Hepatocyte (in vitro differentiated cells): ENCODE measurements around the gene KLHL8. TPM values are rescaled to one million over a fixed set of nuclear protein-coding genes. Genes with fewer than 3 reads are reported as not detected.

ENCODE experiments used
- DNase-seq: peaks from one replicate; pipeline ENCODE4 v3.0.0-alpha.2; 2016; ENCODE audit warnings: low spot score
- H2AFZ ChIP-seq: fragments of 200-600 bp; sonication (generic); 2 replicates; pipeline ENCODE4 v1.6.0; 2016; ENCODE audit warnings: antibody characterized with exemption, mild to moderate bottlenecking
- H3K27ac ChIP-seq: fragments of 200-600 bp; sonication (generic); 2 replicates; pipeline ENCODE4 v1.5.1; 2016; ENCODE audit warnings: mild to moderate bottlenecking
- H3K27me3 ChIP-seq: fragments of 200-600 bp; sonication (generic); 2 replicates; pipeline ENCODE4 v1.6.1; 2016
- H3K36me3 ChIP-seq: fragments of 200-600 bp; sonication (generic); replicated peaks from 2 replicates; pipeline ENCODE4 v1.5.1; 2016; ENCODE audit warnings: low read depth; ENCODE audit not compliant: insufficient read depth
- H3K4me1 ChIP-seq: fragments of 200-600 bp; sonication (generic); 2 replicates; pipeline ENCODE4 v1.5.1; 2016; ENCODE audit warnings: mild to moderate bottlenecking, moderate library complexity; ENCODE audit not compliant: insufficient read depth
- H3K4me2 ChIP-seq: fragments of 200-600 bp; sonication (generic); 2 replicates; pipeline ENCODE4 v1.6.0; 2016
- H3K4me3 ChIP-seq: fragments of 200-600 bp; sonication (generic); 2 replicates; pipeline ENCODE4 v1.5.1; 2016; ENCODE audit warnings: mild to moderate bottlenecking
- H3K79me2 ChIP-seq: fragments of 200-600 bp; sonication (generic); 2 replicates; pipeline ENCODE4 v1.6.0; 2017; ENCODE audit warnings: mild to moderate bottlenecking
- H3K9me2 ChIP-seq: fragments of 200-600 bp; sonication (generic); replicated peaks from 2 replicates; pipeline ENCODE4 v1.6.0; 2017; ENCODE audit warnings: mild to moderate bottlenecking; ENCODE audit not compliant: insufficient read depth
- H3K9me3 ChIP-seq: fragments of 200-600 bp; sonication (generic); 2 replicates; pipeline ENCODE4 v1.5.1; 2016; ENCODE audit warnings: low read depth, mild to moderate bottlenecking
- H4K20me1 ChIP-seq: fragments of 200-600 bp; sonication (generic); 2 replicates; pipeline ENCODE4 v1.6.0; 2016; ENCODE audit warnings: mild to moderate bottlenecking; ENCODE audit not compliant: insufficient read depth, poor library complexity, severe bottlenecking
- EZH2 ChIP-seq: fragments of 200-600 bp; sonication (generic); IDR thresholded peaks from 2 replicates; pipeline ENCODE4 v1.6.1; 2016; ENCODE audit warnings: antibody characterized with exemption, mild to moderate bottlenecking, borderline replicate concordance
- EZH2phosphoT487 ChIP-seq: fragments of 200-600 bp; sonication (generic); IDR thresholded peaks from one replicate; pipeline ENCODE4 v1.6.1; 2018; ENCODE audit warnings: antibody characterized with exemption, mild to moderate bottlenecking, low read depth, moderate library complexity; ENCODE audit not compliant: unreplicated experiment, severe bottlenecking
- WGBS: methylation state at CpG from one replicate; pipeline ENCODE4 v1.1.6; 2016; ENCODE audit warnings: low lambda C conversion rate; ENCODE audit errors: missing lambda C conversion rate; 5-methylcytosine and 5-hydroxymethylcytosine counted together
- polyA plus RNA-seq: library from polyadenylated mRNA; unstranded; fragments of >200 nt; fragmentation: Nextera tagmentation; extraction: Ambion mirVana; gene quantifications from 2 replicates; pipeline ENCODE4 v1.2.1, GENCODE V29; 2016
- total RNA-seq: library from RNA; depleted of rRNA; stranded (reverse); fragments of >200 nt; gene quantifications from 2 replicates; pipeline ENCODE4 v1.2.3, GENCODE V29; 2014
- TF ChIP-seq, protein P1 (sequence below): fragments of 200-600 bp; sonication (generic); IDR thresholded peaks from 2 replicates; pipeline ENCODE4 v1.5.1; 2016; ENCODE audit warnings: antibody characterized with exemption, mild to moderate bottlenecking; ENCODE audit not compliant: poor library complexity

KLHL8 gene
- total and polyA plus RNA-seq, 2 experiments from 2014 or later, result 10.0 to 23.9 TPM

DNA sequence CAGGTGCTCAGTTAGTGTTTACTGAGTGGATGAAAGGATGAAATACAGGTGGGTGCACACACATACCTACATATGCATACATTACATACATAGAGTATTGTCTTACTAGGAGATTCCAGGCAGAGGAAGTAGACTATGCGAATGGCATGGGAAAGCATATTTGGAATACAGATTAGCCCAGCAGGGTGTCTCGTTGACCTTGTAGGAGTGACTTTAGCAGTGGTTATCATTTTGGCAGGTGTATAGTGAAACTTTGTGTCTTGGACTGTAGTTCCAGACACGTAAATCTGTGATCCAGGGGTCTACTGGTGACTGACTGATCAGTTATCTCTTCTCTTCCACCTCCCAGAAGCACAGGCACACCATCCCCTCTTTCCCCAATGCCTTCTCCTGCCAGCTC lies 86.3 kb downstream of the KLHL8 start:
- no peaks in the 10 kb centered on the region for H3K4me1 ChIP-seq
- 77% methylated on average over 3 of the region's 3 CpGs for WGBS
- DNase-seq, result no peak
- no peak overlapping the region for H3K4me2 ChIP-seq
- no peaks in the 10 kb centered on the region for H4K20me1 ChIP-seq
- H2AFZ ChIP-seq, result no peak overlapping the region
- peaks cover 10% of the 10 kb centered on the region for H3K36me3 ChIP-seq
- no peaks in the 10 kb centered on the region for H3K9me2 ChIP-seq
- no peaks in the 10 kb centered on the region for H3K27me3 ChIP-seq
- H3K79me2 ChIP-seq, result no peaks in the 10 kb centered on the region
- H3K9me3 ChIP-seq, result no peaks in the 10 kb centered on the region
- no peak overlapping the region for H3K4me3 ChIP-seq
- TF ChIP-seq EZH2 (no peak), EZH2phosphoT487 (no peak)
- TF ChIP-seq, protein P1, sequence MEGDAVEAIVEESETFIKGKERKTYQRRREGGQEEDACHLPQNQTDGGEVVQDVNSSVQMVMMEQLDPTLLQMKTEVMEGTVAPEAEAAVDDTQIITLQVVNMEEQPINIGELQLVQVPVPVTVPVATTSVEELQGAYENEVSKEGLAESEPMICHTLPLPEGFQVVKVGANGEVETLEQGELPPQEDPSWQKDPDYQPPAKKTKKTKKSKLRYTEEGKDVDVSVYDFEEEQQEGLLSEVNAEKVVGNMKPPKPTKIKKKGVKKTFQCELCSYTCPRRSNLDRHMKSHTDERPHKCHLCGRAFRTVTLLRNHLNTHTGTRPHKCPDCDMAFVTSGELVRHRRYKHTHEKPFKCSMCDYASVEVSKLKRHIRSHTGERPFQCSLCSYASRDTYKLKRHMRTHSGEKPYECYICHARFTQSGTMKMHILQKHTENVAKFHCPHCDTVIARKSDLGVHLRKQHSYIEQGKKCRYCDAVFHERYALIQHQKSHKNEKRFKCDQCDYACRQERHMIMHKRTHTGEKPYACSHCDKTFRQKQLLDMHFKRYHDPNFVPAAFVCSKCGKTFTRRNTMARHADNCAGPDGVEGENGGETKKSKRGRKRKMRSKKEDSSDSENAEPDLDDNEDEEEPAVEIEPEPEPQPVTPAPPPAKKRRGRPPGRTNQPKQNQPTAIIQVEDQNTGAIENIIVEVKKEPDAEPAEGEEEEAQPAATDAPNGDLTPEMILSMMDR, result no peak
- H3K27ac ChIP-seq, result no peak overlapping the region

DNA sequence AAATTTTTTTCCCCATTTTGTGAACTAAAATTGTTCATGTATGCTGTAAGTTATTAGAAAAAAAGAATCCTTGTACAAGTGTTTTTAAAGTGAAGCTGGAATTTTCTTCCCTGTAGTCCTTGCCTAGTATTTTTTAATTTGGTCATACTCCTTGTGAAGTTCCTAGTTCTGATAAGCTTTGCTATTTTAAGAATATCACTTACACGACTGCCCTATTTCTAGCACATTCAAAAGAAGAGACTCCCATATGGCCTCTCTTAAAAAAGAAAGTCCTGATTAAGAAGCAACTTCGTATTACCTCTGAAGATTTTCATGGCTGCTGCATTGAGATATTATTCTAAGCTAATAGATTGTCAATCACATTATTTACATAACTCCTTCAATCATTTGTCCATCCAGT lies 87.2 kb downstream of the KLHL8 start:
- 97% methylated on average over 2 of the region's 2 CpGs for WGBS
- Histone ChIP-seq H3K27me3 (no peaks in the 10 kb centered on the region), H3K36me3 (peaks cover 10% of the 10 kb centered on the region)

GRCh38 chr4:87132035-87132434 lies 88.4 kb downstream of the KLHL8 start:
- Histone ChIP-seq H3K9me2 (no peaks in the 10 kb centered on the region), H2AFZ (no peak overlapping the region), H4K20me1 (no peaks in the 10 kb centered on the region), H3K79me2 (no peaks in the 10 kb centered on the region), H3K36me3 (peaks cover 10% of the 10 kb centered on the region), H3K27me3 (no peaks in the 10 kb centered on the region), H3K9me3 (no peaks in the 10 kb centered on the region), H3K4me1 (no peaks in the 10 kb centered on the region), H3K4me2 (no peak overlapping the region), H3K27ac (no peak overlapping the region), H3K4me3 (no peak overlapping the region)
- TF ChIP-seq, protein P1, result no peak
- TF ChIP-seq EZH2 (no peak), EZH2phosphoT487 (no peak)
- DNase-seq, result no peak
- 96% methylated on average over 8 of the region's 8 CpGs for WGBS

More for the DNA sequence above, 87.2 kb downstream of the KLHL8 start:
- Histone ChIP-seq H3K4me1 (no peaks in the 10 kb centered on the region), H3K9me2 (no peaks in the 10 kb centered on the region), H3K27ac (no peak overlapping the region), H4K20me1 (no peaks in the 10 kb centered on the region), H3K79me2 (no peaks in the 10 kb centered on the region), H3K9me3 (no peaks in the 10 kb centered on the region), H3K4me3 (no peak overlapping the region), H3K4me2 (no peak overlapping the region), H2AFZ (no peak overlapping the region)
- no peak for DNase-seq
- TF ChIP-seq EZH2, result no peak
- TF ChIP-seq, protein P1, result no peak
- no peak for TF ChIP-seq EZH2phosphoT487
